SJCRH30 (cell line): ENCODE results near the gene TRAPPC2. TPM values are rescaled to one million over a fixed set of nuclear protein-coding genes. Genes with fewer than 3 reads are reported as not detected.
"Not testable (repeated sequence)": the region's sequence is repeated elsewhere in the genome, so short reads cannot be mapped to it uniquely, and the experiment has no call there.

Experiments used
- DNase-seq, 2 experiments: peaks; one replicate each; pipeline ENCODE4 v3.0.0-alpha.2; 2015 to 2020
- H3K27ac ChIP-seq: fragments of 250-450 bp; sonication (Bioruptor Pico); 2 replicates; pipeline ENCODE4 v1.5.1; 2020; ENCODE audit warnings: mild to moderate bottlenecking, moderate library complexity
- H3K27me3 ChIP-seq: fragments of 250-450 bp; sonication (Bioruptor Pico); 2 replicates; pipeline ENCODE4 v1.5.1; 2020; ENCODE audit warnings: mild to moderate bottlenecking, moderate library complexity
- H3K36me3 ChIP-seq: fragments of 250-450 bp; sonication (Bioruptor Pico); 2 replicates; pipeline ENCODE4 v1.5.1; 2020; ENCODE audit warnings: mild to moderate bottlenecking, moderate library complexity
- H3K4me1 ChIP-seq: fragments of 250-450 bp; sonication (Bioruptor Pico); 2 replicates; pipeline ENCODE4 v1.5.1; 2020; ENCODE audit warnings: mild to moderate bottlenecking, moderate library complexity
- H3K4me3 ChIP-seq: fragments of 250-450 bp; sonication (Bioruptor Pico); 2 replicates; pipeline ENCODE4 v1.5.1; 2020; ENCODE audit warnings: mild to moderate bottlenecking, moderate library complexity
- H3K9me3 ChIP-seq: fragments of 250-450 bp; sonication (Bioruptor Pico); replicated peaks from 2 replicates; pipeline ENCODE4 v1.5.1; 2020; ENCODE audit warnings: mild to moderate bottlenecking, moderate library complexity
- total RNA-seq: library from RNA; depleted of rRNA; stranded (reverse); fragments of >200 nt; shearing (Covaris generic); gene quantifications from 2 replicates; pipeline ENCODE4 v1.2.3, GENCODE V29; 2014; rRNA removed

TRAPPC2 gene
- total RNA-seq, 1 experiment from 2014 or later = 38.8 TPM

DNA sequence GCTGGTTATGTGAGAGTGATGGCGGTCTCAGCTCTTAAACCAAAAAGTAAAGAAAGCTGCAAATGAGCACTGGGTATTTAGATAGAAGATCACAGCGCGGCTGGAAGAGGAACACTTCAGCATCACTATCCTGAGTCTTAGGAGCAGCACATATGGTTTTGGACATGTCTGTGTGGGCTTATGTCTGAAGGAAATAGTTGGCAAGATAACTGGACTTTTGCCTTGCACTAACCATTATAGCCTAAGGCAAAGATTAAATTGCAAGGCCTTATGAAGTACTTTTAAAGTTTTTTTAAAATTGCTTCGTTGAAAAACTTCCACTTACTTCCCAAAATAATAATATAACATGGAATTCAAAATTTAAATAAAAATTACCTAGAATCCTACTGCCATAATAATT, 50.1 kb downstream of the TRAPPC2 start:
- no peak overlapping the region for H3K4me3 ChIP-seq
- no peaks in the 10 kb centered on the region; the same call in 1 of the 2 replicates for H3K9me3 ChIP-seq
- no peak for DNase-seq
- H3K36me3 ChIP-seq = no peaks in the 10 kb centered on the region
- no peak overlapping the region for H3K27ac ChIP-seq
- H3K27me3 ChIP-seq = no peaks in the 10 kb centered on the region
- H3K4me1 ChIP-seq = no peaks in the 10 kb centered on the region

DNA sequence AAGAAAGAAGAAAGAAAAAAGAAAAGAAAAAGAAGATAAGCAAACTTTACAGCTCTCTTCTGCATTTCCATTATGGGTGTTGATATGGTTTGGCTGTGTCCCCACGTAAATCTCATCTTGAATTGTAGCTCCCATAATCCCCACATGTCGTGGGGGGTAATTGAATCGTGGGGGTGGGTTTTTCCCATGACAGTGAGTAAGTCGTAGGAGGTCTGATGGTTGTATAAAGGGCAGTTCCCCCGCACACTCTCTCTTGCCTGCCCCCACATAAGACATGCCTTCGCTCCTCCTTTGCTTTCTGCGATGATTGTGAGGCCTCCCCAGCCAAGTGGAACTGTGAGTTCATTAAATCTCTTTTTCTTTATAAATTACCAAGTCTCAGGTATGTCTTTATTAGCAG, 52.8 kb downstream of the TRAPPC2 start:
- DNase-seq = no peak
- H3K27me3 ChIP-seq = no peaks in the 10 kb centered on the region
- no peak overlapping the region for H3K27ac ChIP-seq
- no peaks in the 10 kb centered on the region; the same call in 1 of the 2 replicates for H3K9me3 ChIP-seq
- no peak overlapping the region for H3K4me3 ChIP-seq
- H3K36me3 ChIP-seq = no peaks in the 10 kb centered on the region
- no peaks in the 10 kb centered on the region for H3K4me1 ChIP-seq

DNA sequence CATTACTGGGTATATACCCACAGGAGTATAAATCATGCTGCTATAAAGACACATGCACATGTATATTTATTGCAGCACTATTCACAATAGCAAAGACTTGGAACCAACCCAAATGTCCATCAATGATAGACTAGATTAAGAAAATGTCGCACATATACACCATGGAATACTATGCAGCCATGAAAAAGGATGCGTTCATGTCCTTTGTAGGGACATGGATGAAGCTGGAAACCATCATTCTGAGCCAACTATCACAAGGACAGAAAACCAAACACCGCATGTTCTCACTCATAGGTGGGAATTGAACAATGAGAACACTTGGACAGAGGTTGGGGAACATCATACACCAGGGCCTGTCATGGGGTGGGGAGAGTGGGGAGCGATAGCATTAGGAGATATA, 54.7 kb downstream of the TRAPPC2 start:
- not testable (repeated sequence) for H3K36me3 ChIP-seq, H3K9me3 ChIP-seq, H3K27me3 ChIP-seq, H3K4me3 ChIP-seq, H3K27ac ChIP-seq, H3K4me1 ChIP-seq, DNase-seq

- no peaks in the 10 kb centered on the region; the same call in 1 of the 2 replicates for H3K9me3 ChIP-seq
- DNase-seq = no peak
- no peaks in the 10 kb centered on the region for H3K36me3 ChIP-seq
- no peaks in the 10 kb centered on the region for H3K27me3 ChIP-seq
- H3K4me1 ChIP-seq = no peaks in the 10 kb centered on the region
- no peak overlapping the region for H3K27ac ChIP-seq
- no peak overlapping the region for H3K4me3 ChIP-seq
Observed at GRCh38 chrX:13676885-13677284, 57.5 kb downstream of the TRAPPC2 start.

DNA sequence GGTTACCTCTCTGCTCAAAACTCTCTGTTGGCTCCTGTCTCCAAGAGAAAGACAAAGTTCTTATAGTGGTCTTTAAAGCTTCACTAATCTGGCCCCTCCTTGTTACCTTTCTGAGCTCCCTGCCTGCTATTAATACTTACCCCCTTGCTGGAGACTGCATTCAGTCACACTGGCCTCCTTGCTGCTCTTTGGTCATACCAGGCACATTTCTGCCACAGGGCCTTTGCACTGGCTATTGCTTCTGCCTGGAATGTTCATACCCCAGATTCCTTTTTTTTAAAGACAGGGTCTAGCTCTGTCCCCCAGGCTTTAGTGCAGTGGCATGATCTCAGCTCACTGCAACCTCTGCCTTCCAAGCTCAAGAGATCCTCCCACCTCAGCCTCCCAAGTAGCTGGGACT, 61.4 kb downstream of the TRAPPC2 start:
- Histone ChIP-seq H3K9me3 (no peaks in the 10 kb centered on the region), H3K36me3 (no peaks in the 10 kb centered on the region), H3K4me1 (no peaks in the 10 kb centered on the region)

DNA sequence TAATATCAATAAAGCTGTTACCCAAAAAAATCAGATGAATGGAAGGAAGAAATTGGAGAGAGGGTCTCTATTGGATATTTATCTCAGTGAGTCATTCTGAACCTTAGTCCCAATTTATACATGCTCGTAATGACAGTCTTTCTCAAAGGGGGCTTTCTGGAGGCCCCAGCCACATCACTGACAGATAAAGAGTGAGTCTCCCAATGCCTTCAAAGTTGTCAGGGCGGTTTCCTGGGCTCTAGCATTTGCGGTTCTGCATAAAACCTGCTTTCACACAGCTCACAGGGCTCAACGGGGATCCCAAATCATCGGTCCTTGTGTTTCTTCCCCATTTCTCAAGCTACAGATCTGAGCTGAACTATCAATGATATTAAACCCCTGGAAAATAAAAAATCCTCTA, 64.2 kb downstream of the TRAPPC2 start:
- Histone ChIP-seq H3K27me3 (no peaks in the 10 kb centered on the region), H3K36me3 (no peaks in the 10 kb centered on the region), H3K4me1 (no peaks in the 10 kb centered on the region; the same call in 1 of the 2 replicates), H3K4me3 (no peak overlapping the region), H3K27ac (no peak overlapping the region), H3K9me3 (no peaks in the 10 kb centered on the region)
- no peak for DNase-seq

More for the DNA sequence above, 61.4 kb downstream of the TRAPPC2 start:
- DNase-seq = no peak
- no peak overlapping the region for H3K4me3 ChIP-seq
- no peak overlapping the region for H3K27ac ChIP-seq
- no peaks in the 10 kb centered on the region for H3K27me3 ChIP-seq

GRCh38 chrX:13669755-13670154, 64.7 kb downstream of the TRAPPC2 start:
- not testable (repeated sequence) for H3K27me3 ChIP-seq, H3K9me3 ChIP-seq, DNase-seq, H3K36me3 ChIP-seq, H3K4me1 ChIP-seq, H3K4me3 ChIP-seq, H3K27ac ChIP-seq

DNA sequence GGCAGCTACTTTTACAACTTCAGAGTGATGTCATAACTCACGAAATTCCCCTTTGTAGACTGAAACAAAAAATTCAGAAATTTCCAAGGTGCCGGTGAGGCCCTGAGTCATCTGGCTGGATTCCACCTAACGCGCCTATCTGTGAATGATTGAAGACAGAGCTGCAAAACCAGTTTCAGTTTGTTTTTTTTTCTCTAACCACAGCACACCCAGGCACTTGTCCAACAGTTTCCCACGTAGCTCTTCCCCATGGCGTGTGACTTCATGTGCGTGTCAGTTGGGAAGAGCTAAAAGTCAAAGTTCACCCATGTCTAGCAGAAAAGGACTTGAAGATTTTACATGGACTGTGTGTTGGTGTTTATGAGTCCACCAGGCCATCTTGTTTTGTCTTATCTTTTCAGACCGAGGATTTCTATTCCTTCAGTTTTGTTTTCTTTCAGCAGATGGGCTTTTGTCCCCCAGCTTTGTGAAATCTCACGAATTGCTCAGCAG, 65.1 kb downstream of the TRAPPC2 start:
- DNase-seq = peak; percentile 42 to 55

DNA sequence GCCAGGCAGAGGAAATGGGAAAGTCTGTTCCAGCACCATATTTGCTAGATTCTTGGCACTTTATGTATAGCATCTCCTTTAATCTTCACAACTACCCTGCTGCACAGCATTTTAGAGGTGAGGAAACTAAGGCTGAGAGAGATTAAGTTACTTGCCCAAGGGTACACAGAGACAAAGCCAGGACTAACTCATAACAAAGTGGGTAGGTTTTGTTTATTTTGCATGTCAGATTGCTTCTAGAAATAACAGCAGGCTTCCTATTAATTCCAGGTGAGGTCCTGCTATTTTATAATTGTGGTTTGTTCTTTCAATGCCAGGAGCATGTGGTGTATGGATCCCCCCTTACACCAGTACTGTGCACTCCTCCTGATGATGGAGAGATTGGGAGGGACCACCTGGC, 66.5 kb downstream of the TRAPPC2 start:
- no peak overlapping the region for H3K4me3 ChIP-seq
- no peak for DNase-seq
- no peak overlapping the region for H3K27ac ChIP-seq

More for the DNA sequence above, 65.1 kb downstream of the TRAPPC2 start:
- no peaks in the 10 kb centered on the region for H3K27me3 ChIP-seq
- no peak overlapping the region for H3K4me3 ChIP-seq
- H3K27ac ChIP-seq = no peak overlapping the region
- H3K36me3 ChIP-seq = no peaks in the 10 kb centered on the region
- no peaks in the 10 kb centered on the region; the same call in 1 of the 2 replicates for H3K4me1 ChIP-seq
- no peaks in the 10 kb centered on the region for H3K9me3 ChIP-seq

DNA sequence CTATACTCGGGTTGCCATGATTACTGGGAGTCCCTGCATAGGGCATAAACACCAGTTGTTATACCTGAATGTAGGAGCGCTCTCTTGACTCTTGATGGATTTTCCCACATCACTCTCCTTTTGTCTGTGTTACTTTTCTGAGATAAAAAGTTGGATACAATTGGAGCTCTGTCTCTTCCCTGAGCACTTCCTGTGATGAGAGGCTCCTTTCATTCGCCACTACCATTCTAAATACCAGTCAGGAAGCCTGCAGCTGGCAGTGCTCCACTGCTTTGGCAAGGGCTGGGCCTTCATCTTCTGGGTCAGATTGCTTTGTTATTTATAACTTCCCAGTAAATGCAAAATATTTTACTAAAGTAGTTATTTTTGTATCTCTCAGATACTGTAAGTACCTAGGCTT, 67.6 kb downstream of the TRAPPC2 start:
- H3K9me3 ChIP-seq = no peaks in the 10 kb centered on the region
- no peaks in the 10 kb centered on the region; the same call in 1 of the 2 replicates for H3K4me1 ChIP-seq
- no peak for DNase-seq
- no peak overlapping the region for H3K27ac ChIP-seq
- no peaks in the 10 kb centered on the region for H3K36me3 ChIP-seq
- H3K4me3 ChIP-seq = no peak overlapping the region
- H3K27me3 ChIP-seq = no peaks in the 10 kb centered on the region

More for the DNA sequence above, 66.5 kb downstream of the TRAPPC2 start:
- Histone ChIP-seq H3K36me3 (no peaks in the 10 kb centered on the region), H3K4me1 (no peaks in the 10 kb centered on the region; the same call in 1 of the 2 replicates), H3K27me3 (no peaks in the 10 kb centered on the region), H3K9me3 (no peaks in the 10 kb centered on the region)

DNA sequence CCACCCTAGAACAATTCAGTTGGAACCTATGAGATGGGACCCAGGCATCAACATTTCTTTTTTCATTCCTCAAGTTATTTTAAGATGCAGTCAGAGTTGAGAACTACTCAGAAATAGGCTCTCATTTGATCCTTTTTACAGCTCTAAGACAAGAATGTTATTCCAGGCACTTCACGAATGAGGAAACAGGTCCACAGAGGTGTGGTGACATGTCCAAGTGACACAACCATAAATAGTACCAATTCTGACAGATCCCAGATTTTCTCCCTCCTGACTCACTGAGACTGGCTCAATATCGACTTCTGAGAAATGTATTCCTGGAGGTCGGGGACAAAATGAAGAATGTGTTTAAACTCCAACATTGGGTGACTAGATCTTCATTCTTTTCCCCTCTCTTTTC, 70.4 kb downstream of the TRAPPC2 start:
- H3K4me1 ChIP-seq = no peaks in the 10 kb centered on the region; the same call in 1 of the 2 replicates
- H3K4me3 ChIP-seq = no peak overlapping the region
- H3K27ac ChIP-seq = no peak overlapping the region
- no peaks in the 10 kb centered on the region for H3K27me3 ChIP-seq
- H3K9me3 ChIP-seq = no peaks in the 10 kb centered on the region
- DNase-seq = no peak
- no peaks in the 10 kb centered on the region for H3K36me3 ChIP-seq

DNA sequence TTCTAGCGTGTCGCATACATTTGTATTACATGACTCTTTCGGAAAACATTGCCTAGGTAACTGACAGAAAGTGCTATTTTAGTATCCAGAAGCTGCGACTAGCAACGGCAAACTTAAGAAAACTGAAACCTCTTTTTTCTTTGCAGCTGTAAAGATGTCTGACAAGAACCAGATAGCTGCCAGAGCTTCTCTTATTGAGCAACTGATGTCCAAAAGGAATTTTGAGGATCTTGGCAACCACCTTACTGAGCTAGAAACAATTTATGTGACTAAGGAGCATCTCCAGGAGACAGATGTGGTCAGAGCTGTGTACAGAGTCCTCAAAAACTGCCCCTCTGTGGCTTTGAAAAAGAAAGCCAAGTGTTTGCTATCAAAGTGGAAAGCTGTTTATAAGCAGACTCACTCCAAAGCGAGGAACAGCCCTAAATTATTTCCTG, 72.0 kb downstream of the TRAPPC2 start:
- no peak overlapping the region for H3K27ac ChIP-seq
- no peaks in the 10 kb centered on the region for H3K9me3 ChIP-seq
- no peaks in the 10 kb centered on the region; the same call in 1 of the 2 replicates for H3K4me1 ChIP-seq
- no peak for DNase-seq
- no peaks in the 10 kb centered on the region for H3K27me3 ChIP-seq
- H3K4me3 ChIP-seq = no peak overlapping the region
- no peaks in the 10 kb centered on the region for H3K36me3 ChIP-seq

Other genes with a start within 250 kb of the TRAPPC2 start
- gene EGFL6, start 165.0 kb downstream of the TRAPPC2 start, total RNA-seq = not detected in 2 replicates
- 3.0 and 3.5 TPM in 2 replicates for gene TCEANC, start 81.5 kb downstream of the TRAPPC2 start, total RNA-seq
- 34.4 and 35.5 TPM in 2 replicates for gene RAB9A, start 45.5 kb downstream of the TRAPPC2 start, total RNA-seq
- 23.8 and 28.4 TPM in 2 replicates for gene OFD1, start 128 bp upstream of the TRAPPC2 start, total RNA-seq
- 85.4 and 89.5 TPM in 2 replicates for gene GPM6B, start 82.5 kb upstream of the TRAPPC2 start, total RNA-seq